RWPE2 (cell line): ENCODE data around the gene RAET1E.

Experiments used
- ATAC-seq: fragments of 200-7000 bp; cut with Tn5 transposase; 3 replicates; pipeline ENCODE4 v1.9.1; 2021; ENCODE audit warnings: low read depth
- DNase-seq: peaks from one replicate; pipeline ENCODE4 v3.0.0-alpha.2; 2020; ENCODE audit warnings: low spot score
- H3K27ac ChIP-seq: fragments of 450-650 bp; 2 replicates; pipeline ENCODE4 v1.5.1; 2017; ENCODE audit warnings: mild to moderate bottlenecking; ENCODE audit not compliant: poor library complexity, severe bottlenecking
- H3K27me3 ChIP-seq: fragments of 250-450 bp; sonication (Bioruptor Pico); 2 replicates; pipeline ENCODE4 v1.5.1; 2021; ENCODE audit warnings: mild to moderate bottlenecking, moderate library complexity; ENCODE audit not compliant: insufficient read depth, poor library complexity, severe bottlenecking
- H3K36me3 ChIP-seq: fragments of 250-450 bp; sonication (Bioruptor Pico); 2 replicates; pipeline ENCODE4 v1.5.1; 2020; ENCODE audit warnings: low read depth, mild to moderate bottlenecking, moderate library complexity
- H3K4me1 ChIP-seq: fragments of 250-450 bp; sonication (Bioruptor Pico); 2 replicates; pipeline ENCODE4 v1.5.1; 2021; ENCODE audit warnings: mild to moderate bottlenecking, moderate library complexity; ENCODE audit not compliant: insufficient read depth, poor library complexity, severe bottlenecking
- H3K4me3 ChIP-seq: fragments of 250-450 bp; sonication (Bioruptor Pico); 2 replicates; pipeline ENCODE4 v1.5.1; 2021; ENCODE audit warnings: mild to moderate bottlenecking, moderate library complexity; ENCODE audit not compliant: severe bottlenecking
- H3K9me3 ChIP-seq: fragments of 250-450 bp; sonication (Bioruptor Pico); 2 replicates; pipeline ENCODE4 v1.5.1; 2021; ENCODE audit warnings: mild to moderate bottlenecking, moderate library complexity; ENCODE audit not compliant: severe bottlenecking
- CTCF ChIP-seq: fragments of 450-650 bp; IDR thresholded peaks from one replicate; pipeline ENCODE4 v1.5.1; 2017; ENCODE audit warnings: mild to moderate bottlenecking, moderate library complexity; ENCODE audit not compliant: poor library complexity, severe bottlenecking

The RAET1E gene

GRCh38 chr6:149859368-149859767 lies 38.5 kb downstream of the RAET1E start:
- no peaks in the 10 kb centered on the region for H3K9me3 ChIP-seq
- H3K27me3 ChIP-seq: no peaks in the 10 kb centered on the region
- H3K4me1 ChIP-seq: peaks cover 67% of the 10 kb centered on the region
- peak overlapping the region; percentile 99 for H3K27ac ChIP-seq
- DNase-seq: no peak
- no peak overlapping the region for H3K4me3 ChIP-seq
- ATAC-seq: peak; percentile 7; the same call in 2 of the 3 replicates
- no peak for TF ChIP-seq CTCF
- H3K36me3 ChIP-seq: peaks cover 10% of the 10 kb centered on the region

- TF ChIP-seq CTCF: no peak
- no peak overlapping the region for H3K4me3 ChIP-seq
- H3K36me3 ChIP-seq: peaks cover 17% of the 10 kb centered on the region
- H3K27me3 ChIP-seq: no peaks in the 10 kb centered on the region
- ATAC-seq (no peak), DNase-seq (no peak)
- H3K27ac ChIP-seq: peak overlapping the region; percentile 99
- peaks cover 80% of the 10 kb centered on the region for H3K4me1 ChIP-seq
- H3K9me3 ChIP-seq: no peaks in the 10 kb centered on the region
Observed at GRCh38 chr6:149857541-149857940, 40.4 kb downstream of the RAET1E start.

GRCh38 chr6:149856256-149856994 lies 41.5 kb downstream of the RAET1E start:
- no peaks in the 10 kb centered on the region for H3K9me3 ChIP-seq
- H3K27ac ChIP-seq: peak overlapping the region; percentile 99
- H3K4me1 ChIP-seq: peaks cover 82% of the 10 kb centered on the region
- peak overlapping the region; percentile 13 for H3K4me3 ChIP-seq
- H3K36me3 ChIP-seq: peaks cover 20% of the 10 kb centered on the region
- no peak for TF ChIP-seq CTCF
- ATAC-seq: no peak
- DNase-seq: no peak
- H3K27me3 ChIP-seq: no peaks in the 10 kb centered on the region

- no peak for TF ChIP-seq CTCF
- Histone ChIP-seq H3K27ac (peak overlapping the region; percentile 99), H3K9me3 (no peaks in the 10 kb centered on the region), H3K4me1 (peaks cover 79% of the 10 kb centered on the region), H3K27me3 (no peaks in the 10 kb centered on the region), H3K36me3 (peaks cover 23% of the 10 kb centered on the region), H3K4me3 (peak overlapping the region; percentile 13)
- no peak for ATAC-seq
- DNase-seq: no peak
Observed at GRCh38 chr6:149855741-149856140, 42.2 kb downstream of the RAET1E start.

- peak; percentile 89 for DNase-seq
Observed at GRCh38 chr6:149855040-149855654, 42.8 kb downstream of the RAET1E start.

More at GRCh38 chr6:149855040-149855654, 42.8 kb downstream of the RAET1E start:
- Histone ChIP-seq H3K4me1 (peaks cover 74% of the 10 kb centered on the region), H3K9me3 (no peaks in the 10 kb centered on the region), H3K27ac (peak overlapping the region; percentile 99), H3K36me3 (peaks cover 25% of the 10 kb centered on the region), H3K4me3 (peak overlapping the region; percentile 13), H3K27me3 (no peaks in the 10 kb centered on the region)
- no peak for TF ChIP-seq CTCF
- ATAC-seq: peak; percentile 88
